Measurements from ENCODE around the gene IGFBP7.

The IGFBP7 gene

DNA sequence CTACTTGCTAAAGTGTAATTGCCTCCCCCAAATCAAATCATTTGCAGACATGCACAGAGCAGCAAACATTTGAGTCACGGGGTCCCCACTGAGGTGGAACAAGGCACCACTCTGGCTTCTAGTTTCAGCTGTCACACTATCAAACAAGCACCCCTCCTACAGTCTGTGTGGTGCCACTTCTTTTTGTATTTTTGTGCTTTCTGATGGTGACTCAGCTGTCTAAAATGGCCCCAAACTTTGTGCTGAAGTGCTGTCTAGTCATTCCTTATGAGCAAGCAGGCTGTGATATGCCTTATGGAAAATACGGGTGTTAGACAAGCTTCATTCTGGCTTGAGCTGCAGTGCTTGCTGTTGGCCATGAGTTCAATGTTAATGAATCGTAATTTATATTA, 15.4 kb downstream of the IGFBP7 start:
- no peak for DNase-seq

DNA sequence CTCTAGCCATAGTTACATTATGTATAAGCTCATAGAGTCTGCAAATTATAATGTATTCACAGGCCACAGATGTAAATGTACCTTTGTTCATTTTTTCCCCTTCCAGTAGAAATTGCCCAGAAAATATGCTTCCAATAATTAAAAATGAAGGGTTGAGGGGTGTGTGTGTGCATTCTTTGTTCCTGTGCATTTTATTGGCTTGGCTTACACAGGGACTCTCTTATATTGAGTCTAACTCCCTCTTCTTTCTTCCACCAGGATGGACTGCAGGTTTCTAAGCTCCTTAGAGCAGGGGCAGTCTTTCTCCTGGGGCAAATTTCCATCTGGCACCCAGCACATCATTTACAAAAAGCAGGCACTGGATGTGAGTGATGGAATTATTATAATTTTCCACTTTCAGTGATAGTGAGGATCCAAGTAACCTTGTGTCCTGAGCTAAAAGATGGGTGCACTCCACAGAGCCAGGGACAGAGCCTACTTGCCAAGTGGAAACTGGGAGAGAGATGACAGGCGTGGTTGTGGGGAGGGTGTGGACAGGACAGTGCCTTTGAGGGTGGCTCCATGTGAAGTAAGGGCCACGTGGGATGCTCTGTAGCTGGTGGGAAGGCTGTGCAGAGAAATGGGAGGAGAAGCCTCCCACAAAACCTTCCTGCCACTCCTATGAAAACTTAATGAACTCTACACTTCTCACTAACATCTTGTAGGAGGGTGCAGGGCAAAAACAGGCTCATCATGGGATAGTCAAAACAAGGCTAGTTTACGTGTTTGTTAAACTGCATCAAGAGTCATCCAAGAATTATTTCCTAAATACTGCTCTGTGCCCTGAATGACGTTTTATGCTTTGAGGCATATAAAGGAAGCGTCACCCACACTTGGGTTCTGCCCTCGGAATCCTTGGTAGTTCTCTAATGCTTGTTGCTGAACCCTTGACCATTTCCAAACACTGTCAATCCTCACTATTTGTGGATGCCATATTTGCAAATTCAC, 16.0 kb downstream of the IGFBP7 start:
- DNase-seq, result no peak

DNA sequence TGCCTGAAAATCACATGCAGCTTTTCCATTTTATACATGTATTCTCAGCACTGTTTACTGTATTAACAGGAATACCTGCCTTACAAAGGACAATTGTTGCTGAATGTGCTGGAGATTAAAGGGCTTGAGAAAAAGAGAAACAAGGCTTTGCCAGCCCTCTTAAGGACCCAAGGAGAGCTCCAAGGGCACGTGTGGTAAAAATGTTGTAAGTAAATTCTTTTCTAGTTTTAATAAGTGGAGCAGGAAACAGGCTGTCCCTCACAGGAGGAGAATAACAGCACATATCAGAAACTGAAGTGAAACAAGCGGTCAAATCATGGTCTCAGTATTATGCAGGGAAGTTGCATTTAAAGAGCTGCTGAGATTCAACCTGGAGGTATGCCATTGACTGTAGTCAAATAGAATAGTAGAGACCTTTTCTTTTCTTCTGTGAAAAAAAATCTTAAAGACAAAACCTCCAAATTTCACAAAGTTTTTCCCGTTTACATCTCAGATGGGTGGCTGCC, 18.5 kb downstream of the IGFBP7 start:
- DNase-seq, result no peak

DNA sequence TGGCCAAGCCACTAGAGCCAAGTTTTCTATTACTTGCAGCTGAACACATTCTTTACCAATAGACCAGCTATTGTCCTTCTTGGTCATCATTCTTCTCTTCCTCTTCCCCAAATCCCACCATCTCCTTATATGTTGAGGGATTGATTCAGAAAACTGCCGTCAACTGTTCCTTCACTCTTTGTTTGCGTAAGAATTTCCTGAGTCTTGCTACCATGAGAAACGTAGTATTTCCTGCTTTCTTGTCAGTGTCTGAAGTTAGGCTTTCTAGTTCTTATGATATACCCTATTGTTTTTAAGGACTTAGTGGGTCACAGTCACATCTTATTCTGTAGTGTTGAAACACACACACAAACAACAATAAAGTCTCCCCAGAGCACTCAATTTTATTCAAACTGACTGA, 20.1 kb downstream of the IGFBP7 start:
- no peak for DNase-seq

DNA sequence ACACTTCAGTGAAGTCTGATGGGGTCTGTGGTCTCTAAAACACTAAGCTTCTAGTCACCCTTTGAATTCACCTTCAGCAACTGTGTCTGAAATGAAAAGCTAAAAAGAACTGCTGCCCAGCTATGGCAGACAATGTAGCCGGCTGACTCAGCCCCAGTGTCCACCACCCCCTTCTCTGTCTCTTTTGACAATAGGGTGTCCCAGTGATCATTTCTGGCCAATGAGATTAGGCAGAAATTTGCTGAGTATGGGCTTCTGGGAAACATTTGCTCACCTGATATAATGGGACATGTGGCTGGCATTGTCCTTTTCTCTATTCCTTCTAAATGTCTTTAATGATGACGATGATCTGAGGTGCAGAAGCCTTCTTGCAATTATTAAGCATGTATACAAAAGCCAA, 20.6 kb downstream of the IGFBP7 start:
- no peak for DNase-seq

DNA sequence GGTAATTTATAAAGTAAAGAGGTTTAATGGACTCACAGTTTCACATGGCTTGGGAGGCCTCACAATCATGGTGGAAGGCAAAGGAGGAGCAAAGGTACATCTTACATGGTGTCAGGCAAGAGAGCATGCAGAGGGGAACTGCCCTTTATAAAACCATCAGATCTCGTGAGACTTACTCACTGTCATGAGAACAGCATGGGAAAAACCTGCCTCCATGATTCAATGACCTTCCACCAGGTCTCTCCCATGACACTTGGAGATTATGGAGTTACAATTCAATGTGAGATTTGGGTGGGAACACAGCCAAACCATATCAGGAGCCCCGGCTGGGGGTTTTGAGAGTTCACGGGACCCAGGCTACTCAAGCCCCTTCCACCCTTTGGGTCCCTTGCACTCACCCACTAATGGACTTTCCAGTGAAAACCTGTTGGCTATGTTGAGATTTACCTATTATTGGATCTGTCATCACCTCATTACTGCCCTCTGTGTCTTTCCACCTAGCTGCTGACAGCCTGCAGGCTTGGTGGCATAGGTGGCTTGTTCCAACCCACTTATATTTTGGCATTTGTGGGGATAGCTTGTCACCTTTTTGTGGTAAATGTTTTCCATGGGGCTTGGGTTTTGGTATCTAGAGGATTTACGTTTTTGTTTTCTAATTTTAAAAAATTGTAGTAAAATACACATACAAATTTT, 24.0 kb downstream of the IGFBP7 start:
- DNase-seq, result no peak

DNA sequence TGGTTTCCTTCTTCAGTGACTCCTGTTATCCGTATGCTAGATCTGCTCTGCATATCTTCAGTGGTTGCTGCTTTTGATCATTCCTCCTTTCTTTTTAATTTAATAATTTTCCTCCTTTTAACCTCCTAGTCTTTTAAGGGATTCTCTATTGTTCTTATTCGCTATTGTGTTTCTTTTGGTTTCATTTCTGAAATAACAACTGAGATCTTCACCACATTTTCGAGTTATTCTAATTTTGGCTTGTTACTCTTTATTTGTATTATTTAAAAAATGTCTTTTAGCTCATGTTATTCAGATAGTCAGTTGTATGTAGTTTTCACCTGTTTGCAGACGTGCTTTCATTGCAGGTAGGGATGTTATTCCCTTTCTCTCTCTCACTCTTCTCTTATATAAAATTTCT, 24.9 kb downstream of the IGFBP7 start:
- DNase-seq, result no peak

DNA sequence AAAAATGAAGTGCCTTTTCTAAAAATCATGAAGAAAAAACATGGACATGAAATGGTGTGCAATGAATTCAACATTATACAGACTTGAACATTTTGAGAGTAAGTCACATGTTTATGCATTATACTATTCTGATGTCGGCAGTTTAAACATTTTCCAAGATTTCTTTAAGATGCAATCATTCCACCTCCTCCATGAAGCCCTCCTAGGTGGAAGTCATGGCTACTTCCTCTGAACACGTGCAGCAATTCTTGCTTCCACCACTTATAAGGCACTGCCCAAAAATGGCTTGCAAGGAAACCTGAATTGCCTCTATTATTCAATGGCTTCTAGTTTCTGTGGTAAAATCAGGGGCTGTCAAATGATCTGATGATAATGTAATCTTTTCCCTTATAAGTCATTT, 25.8 kb downstream of the IGFBP7 start:
- no peak for DNase-seq

DNA sequence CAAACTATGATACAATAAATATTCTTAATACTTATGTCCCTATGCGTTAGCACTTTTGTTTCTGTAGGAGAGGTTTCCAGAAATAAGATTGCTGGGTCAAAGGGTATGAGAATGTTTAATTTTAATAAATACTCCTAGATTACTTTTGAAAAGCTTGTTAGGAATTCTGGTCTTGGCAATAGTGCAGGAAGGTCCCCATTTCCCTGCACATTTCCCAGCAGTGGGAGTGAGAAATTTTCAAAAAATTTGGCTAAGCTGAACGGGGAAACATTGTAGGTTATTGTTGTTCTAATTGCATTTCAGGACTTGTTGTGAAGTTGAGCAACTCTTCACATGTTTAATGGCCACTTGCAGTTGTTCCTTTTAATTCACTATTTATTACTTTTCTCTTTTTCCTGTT, 27.1 kb downstream of the IGFBP7 start:
- DNase-seq, result no peak

DNA sequence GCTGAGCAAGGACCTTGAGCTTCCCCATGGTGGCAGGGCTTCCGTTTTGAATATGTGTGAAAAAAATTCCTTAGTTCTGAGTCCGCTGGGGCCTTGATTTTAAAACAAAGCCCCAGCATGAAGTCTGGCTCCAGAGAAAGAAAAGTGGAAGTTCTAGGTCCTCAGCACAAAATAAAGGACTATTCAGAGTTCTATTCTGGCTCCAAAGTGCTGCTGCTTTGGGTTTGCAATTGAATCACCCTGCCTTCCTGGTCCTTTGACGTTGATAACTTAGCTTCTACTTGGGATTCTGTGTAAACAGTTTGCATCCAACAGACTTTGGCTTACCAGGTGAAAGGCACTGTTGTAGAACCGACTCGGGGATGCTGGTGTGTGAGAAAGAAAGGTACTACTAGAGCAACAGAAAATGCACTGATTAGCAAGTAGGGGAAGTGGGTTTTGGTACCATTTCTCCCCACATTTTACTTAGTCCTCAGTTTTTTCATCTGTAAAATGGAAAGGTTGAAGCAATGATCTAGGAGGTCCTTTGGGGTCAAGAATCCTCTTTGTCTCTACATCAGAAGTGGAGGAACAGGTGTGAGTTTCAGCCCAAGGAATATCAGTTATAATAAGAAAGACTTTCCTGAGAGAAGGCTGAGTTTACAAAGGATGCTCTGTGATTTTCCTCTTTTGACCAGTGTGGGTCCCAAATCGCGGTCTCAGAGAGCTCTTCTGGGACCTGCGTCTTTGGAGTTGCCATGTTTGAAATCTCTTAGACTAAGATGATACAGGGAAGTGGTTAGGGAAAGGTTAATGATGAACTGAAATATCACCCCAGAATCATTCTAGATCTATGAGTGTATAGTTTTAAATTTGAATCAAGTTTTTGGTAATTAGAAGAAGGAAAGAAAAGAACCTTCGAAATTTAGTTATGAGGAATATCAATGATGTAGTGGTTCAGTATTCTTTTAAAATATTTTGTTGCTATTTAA, 28.2 kb downstream of the IGFBP7 start:
- no peak for DNase-seq

DNA sequence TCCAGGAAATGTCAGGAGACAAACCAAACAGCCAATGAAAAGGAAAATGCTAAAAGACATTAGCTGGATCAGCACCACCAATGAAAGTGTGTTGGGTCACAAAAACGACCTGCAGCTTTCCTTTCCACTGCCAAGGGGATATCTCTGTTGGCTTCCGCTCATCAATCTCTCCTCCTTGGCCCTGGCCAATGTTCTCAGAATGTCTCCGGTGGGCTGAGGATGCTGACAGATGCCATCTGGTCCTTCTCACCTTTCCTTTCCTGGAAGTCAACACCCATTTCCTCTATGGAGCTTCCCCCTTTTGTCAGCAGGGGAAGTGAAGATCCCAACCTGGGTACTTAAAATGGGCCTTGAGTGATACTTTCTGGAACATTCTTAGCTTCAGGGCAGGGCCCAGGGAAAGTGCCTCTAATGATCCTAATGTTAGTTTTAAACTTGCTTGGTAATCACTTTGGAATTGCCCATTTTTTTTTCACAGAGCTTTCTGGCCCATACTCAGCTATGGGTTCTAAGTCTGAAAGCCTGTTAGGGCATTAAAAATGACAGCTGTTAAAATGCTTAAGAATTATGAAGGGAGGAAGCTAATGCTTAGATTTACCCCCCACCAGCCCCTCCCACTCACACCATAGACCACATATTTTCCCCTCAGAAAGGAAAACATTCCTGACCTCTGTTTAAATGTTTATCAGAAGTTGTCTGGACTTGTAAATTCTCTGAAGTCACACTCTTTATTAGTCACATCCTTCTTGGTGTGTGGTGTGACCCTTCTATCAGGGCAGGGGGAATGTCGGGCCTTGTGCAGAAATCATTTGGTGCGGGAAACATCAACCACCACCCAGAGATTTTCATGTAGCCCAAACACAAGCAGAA, 29.2 kb downstream of the IGFBP7 start:
- DNase-seq, result no peak

DNA sequence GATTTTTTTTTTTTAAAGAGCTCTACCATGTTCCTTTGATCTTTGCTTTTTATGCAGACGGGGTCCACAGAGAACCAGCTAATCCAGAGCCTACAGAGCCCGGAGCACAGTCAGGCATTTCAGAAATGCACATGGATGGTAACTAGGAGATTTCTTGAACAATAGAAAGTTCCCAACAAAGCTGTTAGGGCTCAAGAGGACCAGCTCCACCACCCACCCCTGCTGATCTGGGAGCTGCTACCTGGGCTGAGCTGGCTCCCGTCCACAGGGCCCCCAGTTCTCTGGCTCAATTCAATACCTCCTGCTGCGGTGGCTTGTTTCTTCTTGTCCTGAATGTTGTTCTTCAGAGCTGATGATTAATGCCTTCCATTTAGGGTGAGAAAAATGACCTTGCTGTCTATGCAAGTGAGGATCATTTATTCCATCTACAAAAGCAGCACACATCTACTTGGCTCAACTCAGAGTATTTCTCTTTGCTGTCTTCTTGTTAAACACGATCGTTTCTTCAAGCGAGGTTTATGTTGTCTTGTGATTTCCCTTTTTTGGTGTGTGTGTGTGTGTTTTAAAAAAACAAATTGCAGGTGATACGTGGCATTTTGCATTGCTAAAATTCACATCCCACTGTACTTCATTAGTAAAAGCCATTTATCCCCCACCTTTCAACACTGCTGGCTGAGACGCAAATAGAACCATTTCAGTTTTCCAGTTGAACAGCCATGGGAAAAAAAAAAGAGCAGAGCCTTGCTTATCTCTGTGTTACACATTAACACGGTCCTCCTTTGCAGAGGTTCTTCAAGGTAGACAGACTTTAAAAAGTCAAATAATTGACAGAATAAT, 31.3 kb downstream of the IGFBP7 start:
- DNase-seq, result no peak

DNA sequence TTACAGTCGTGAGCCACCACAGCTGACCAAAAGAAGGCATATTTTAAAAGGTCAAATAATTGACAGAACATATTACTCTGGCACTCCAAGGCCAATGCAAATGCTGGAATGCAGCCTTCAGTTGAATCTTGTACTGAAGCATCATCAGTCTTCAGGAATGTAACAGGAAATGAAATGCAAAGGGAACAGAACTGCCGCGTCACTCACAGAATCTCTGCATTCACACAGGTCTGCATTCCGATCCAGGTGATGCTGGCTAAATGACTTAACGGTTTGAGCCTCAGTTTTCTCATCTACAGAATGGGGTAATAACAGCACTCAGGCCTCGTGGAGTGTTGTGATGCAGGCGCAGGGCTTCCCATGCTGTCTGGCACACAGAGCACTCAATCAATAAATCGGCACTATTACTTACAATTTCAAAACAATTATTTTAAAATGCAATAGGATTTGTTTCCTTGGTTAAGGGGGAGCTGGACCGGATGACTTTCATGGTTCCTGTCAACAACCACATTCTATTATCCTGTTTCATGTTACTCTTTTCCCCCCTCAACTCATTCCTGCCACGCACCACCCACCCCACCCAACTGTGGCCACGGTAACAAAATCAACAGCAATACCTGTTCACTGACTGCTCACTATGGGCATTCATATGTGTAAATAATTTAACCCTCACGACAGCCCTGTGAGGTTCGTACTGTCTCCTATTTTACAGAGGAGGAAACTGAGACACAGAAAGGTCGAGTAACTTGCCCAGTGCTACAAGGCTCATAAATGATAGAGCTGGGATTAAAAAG, 32.4 kb downstream of the IGFBP7 start:
- no peak for DNase-seq

DNA sequence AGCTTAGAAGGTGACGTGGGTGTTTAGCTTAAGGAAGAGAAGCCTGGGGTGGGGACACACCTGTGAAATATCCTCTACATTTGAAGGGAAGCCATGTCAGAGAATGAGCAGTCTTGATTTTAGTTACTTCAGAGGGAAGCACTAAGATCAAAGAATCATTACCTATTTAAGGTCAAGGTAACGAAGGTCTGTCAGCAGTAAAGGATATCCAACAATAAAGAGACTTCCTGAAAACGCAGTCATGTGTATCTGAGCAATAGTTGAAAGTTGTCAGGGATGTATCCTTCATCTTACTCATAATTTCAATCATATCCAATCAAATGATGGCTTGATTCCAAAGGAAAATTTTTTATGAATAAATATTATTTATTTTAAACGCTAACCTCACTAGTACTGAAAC, 33.5 kb downstream of the IGFBP7 start:
- DNase-seq, result no peak

DNA sequence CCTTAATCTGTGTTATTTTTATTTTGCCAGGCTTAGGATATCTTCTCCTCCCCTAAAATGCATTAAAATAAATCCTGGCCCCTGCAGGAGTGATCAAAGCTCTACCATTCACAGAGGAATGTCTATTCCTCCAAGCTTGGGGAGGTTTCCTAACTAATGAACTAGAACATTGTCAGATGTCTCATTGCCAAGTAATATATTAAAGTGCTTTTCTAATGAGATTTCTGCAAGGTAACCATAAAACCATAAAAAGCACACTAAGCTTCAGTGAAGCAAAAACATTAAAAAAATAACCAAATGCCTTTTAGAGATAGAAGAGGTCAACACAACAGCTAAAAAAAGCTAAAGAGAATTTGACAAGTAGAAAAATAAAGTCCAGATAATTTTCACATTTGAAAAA, 34.8 kb downstream of the IGFBP7 start:
- DNase-seq, result no peak

DNA sequence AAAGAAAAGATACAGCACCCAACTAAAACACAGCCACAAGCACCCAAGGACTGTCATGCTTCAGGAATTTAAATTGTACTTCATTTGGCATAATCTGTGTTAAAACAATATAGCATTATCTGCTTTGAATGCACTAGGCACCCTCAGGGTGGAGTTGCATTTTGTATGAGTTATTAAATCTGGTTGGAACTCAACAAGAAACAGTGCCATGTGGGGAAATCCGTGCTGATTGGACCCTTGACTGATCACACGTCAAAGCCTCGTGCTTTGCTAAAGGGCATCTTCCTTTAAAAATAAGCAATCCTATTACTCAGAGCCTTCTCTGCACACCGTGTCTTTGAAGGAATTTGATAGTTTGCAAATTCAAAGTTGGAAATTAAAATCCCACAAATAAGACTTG, 35.4 kb downstream of the IGFBP7 start:
- no peak for DNase-seq

DNA sequence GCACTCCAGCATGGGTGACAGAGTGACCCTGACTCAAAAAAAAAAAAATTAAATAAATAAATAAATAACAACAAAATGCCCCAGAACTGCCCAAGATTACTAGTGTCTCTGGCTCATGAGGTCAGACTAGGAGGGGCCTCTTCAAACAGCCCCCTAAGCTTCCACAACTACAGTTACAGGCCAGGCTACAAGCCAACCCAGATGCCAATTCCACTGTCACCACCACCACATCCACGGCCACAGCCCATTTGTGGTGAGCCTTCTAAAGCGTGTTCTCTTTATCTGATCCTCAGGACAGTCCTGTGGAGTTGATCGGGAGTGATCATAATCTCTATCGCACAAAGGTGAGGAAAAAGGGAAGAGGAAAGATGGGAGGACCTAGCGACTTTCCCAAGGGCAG, 36.6 kb downstream of the IGFBP7 start:
- DNase-seq, result no peak

DNA sequence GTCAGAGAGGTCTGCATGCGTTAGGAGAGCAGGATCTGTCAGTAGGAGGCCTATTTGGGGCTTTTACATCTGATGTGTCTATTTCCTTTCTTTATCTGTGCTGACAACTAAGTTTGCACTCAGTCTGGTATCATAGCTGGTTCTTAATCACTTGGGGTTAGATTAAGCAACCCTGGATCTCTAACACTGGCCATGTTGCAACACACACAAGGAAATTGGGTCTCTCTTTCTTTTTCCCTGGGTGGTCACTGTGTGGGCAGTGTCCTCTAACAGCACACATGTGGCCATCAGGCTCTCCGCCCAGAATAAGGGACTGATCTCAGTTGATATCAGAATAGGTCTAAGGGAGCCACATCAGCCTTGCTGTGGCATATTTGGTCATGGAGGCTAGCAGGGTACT, 38.9 kb downstream of the IGFBP7 start:
- DNase-seq, result no peak

DNA sequence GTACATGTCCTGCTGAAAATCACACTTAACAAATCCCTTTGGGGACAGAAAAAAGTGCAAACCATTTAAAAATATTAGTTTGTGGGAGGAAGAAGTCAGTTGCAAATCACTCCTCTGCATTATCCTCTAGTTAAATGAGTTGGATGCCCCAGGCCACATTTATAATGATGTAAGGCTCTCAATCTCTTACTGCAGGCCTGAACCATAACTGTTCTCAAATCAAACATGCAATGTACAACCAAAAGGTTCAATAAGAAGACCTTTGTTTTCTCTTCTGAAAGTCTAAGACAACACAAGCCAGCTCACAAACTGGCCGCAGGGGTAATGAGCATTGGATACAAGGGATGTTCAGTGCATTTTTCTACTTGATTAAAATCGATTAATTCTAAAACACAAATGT, 39.7 kb downstream of the IGFBP7 start:
- DNase-seq, result no peak
